A549 (cell line): ENCODE results near the gene PHPT1. TPM values are rescaled to one million over a fixed set of nuclear protein-coding genes. Genes with fewer than 3 reads are reported as not detected.
A peak's percentile ranks its signal among the peaks of the same experiment; 100 is the strongest.

Experiments
- ATAC-seq, 2 experiments: fragments of 200-7000 bp in 1 of 2; fragments of >200 bp in 1 of 2; cut with Nextera tagmentation in 1 of 2; cut with Tn5 transposase in 1 of 2; 3 replicates each; pipeline versions ENCODE4 v1.8.0 to v1.9.1; 2018 to 2020; ENCODE audit warnings: mild to moderate bottlenecking in 1 of 2, moderate library complexity in 1 of 2
- CTCF ChIA-PET: fragments of 300-600 bp; sonication (Branson Sonifier 250); formaldehyde crosslinking; extraction: SDS; loops from one replicate; lab custom pipeline; 2021; ENCODE audit warnings: antibody characterized with exemption, inconsistent platforms; lab: Yijun Ruan, JAX
- POLR2A ChIA-PET: fragments of 350-600 bp; formaldehyde crosslinking; extraction: SDS; loops from one replicate; lab custom pipeline; 2021; ENCODE audit warnings: antibody characterized with exemption, inconsistent platforms; lab: Yijun Ruan, JAX
- DNase-seq, 2 experiments: peaks; one replicate each; pipeline versions ENCODE4 v3.0.0 to v3.0.0-alpha.2; 2011 to 2016; ENCODE audit warnings: low read depth in 1 of 2, low spot score in 1 of 2
- FAIRE-seq: peaks from 2 replicates; lab custom pipeline; 2011; peaks lifted over from hg19 to GRCh38; lab: Jason Lieb, UNC
- H3K27ac ChIP-seq, 2 experiments: fragments of >200 bp; sonication (Bioruptor Twin); formaldehyde crosslinking; 3 replicates each; pipeline ENCODE4 v1.5.1; 2016 to 2017
- H3K4me1 ChIP-seq: fragments of >200 bp; sonication (Bioruptor Twin); formaldehyde crosslinking; 3 replicates; pipeline ENCODE4 v1.6.1; 2016
- H3K4me2 ChIP-seq: fragments of >200 bp; sonication (Bioruptor Twin); formaldehyde crosslinking; 3 replicates; pipeline ENCODE4 v1.6.1; 2016
- H3K4me3 ChIP-seq: fragments of >200 bp; sonication (Bioruptor Twin); formaldehyde crosslinking; 3 replicates; pipeline ENCODE4 v1.5.1; 2016
- H3K9me3 ChIP-seq: fragments of >200 bp; sonication (Bioruptor Twin); formaldehyde crosslinking; 3 replicates; pipeline ENCODE4 v1.6.1; 2016
- CEBPB ChIP-seq, 2 experiments: fragments of >200 bp in 1 of 2; sonication (Bioruptor Twin) in 1 of 2; formaldehyde crosslinking in 1 of 2; IDR thresholded peaks; 2 replicates each; pipeline ENCODE4 v1.6.1; 2012 to 2016
- EP300 ChIP-seq, 2 experiments: fragments of >200 bp; sonication (Bioruptor Twin); formaldehyde crosslinking; IDR thresholded peaks; 2 replicates in 1 of 2; 3 replicates in 1 of 2; pipeline ENCODE4 v1.6.1; 2016 to 2017
- FOSB ChIP-seq: fragments of 250-450 bp; sonication (Bioruptor Pico); IDR thresholded peaks from 2 replicates; pipeline ENCODE4 v1.5.0; 2020; ENCODE audit warnings: mild to moderate bottlenecking, moderate library complexity
- FOSL2 ChIP-seq, 2 experiments: fragments of 450-650 bp in 1 of 2; fragments of >200 bp in 1 of 2; sonication (Bioruptor Twin) in 1 of 2; formaldehyde crosslinking; IDR thresholded peaks; 2 replicates each; pipeline versions ENCODE4 v1.5.0 to v1.6.1; 2016 to 2020; ENCODE audit warnings: mild to moderate bottlenecking in 1 of 2, moderate library complexity in 1 of 2
- HEYL ChIP-seq: fragments of 250-450 bp; sonication (Bioruptor Pico); IDR thresholded peaks from 2 replicates; pipeline ENCODE4 v1.8.0; 2021; ENCODE audit warnings: mild to moderate bottlenecking, moderate library complexity
- HOXB5 ChIP-seq: fragments of 250-450 bp; sonication (Bioruptor Pico); IDR thresholded peaks from 2 replicates; pipeline ENCODE4 v1.5.0; 2020; ENCODE audit warnings: mild to moderate bottlenecking, moderate library complexity
- KDM1A ChIP-seq: fragments of 200-600 bp; sonication (generic); IDR thresholded peaks from 2 replicates; pipeline ENCODE4 v1.6.1; 2016; ENCODE audit warnings: low read depth, mild to moderate bottlenecking
- KDM5A ChIP-seq: fragments of 200-600 bp; sonication (generic); IDR thresholded peaks from 2 replicates; pipeline ENCODE4 v1.6.1; 2016; ENCODE audit warnings: antibody characterized with exemption, mild to moderate bottlenecking
- MAFK ChIP-seq: fragments of 450-650 bp; IDR thresholded peaks from 2 replicates; pipeline ENCODE4 v1.6.1; 2014; ENCODE audit not compliant: partially characterized antibody
- PBX3 ChIP-seq: IDR thresholded peaks from 2 replicates; pipeline ENCODE4 v1.6.1; 2012
- POLR2AphosphoS2 ChIP-seq: conservative IDR thresholded peaks from 2 replicates; pipeline ENCODE4 v1.6.1; 2012; ENCODE audit warnings: low read length, improper control_type of control experiment, inconsistent platforms
- RCOR1 ChIP-seq: fragments of 150-350 bp; IDR thresholded peaks from 2 replicates; pipeline ENCODE4 v1.6.1; 2014; ENCODE audit warnings: antibody characterized with exemption, low read length, low read depth
- RNF2 ChIP-seq: fragments of 200-600 bp; sonication (generic); IDR thresholded peaks from 2 replicates; pipeline ENCODE4 v1.6.1; 2016; ENCODE audit warnings: low read depth, mild to moderate bottlenecking, antibody characterized with exemption, moderate library complexity, borderline replicate concordance
- TFCP2L1 ChIP-seq: fragments of 250-450 bp; sonication (Bioruptor Pico); IDR thresholded peaks from 2 replicates; pipeline ENCODE4 v1.5.0; 2021; ENCODE audit warnings: mild to moderate bottlenecking
- USF2 ChIP-seq: fragments of 450-650 bp; IDR thresholded peaks from 2 replicates; pipeline ENCODE4 v1.6.1; 2014; ENCODE audit warnings: antibody characterized with exemption
- ZC3H11A ChIP-seq: fragments of 450-650 bp; IDR thresholded peaks from 2 replicates; pipeline ENCODE4 v1.6.1; 2014; ENCODE audit warnings: antibody characterized with exemption, mild to moderate bottlenecking
- WGBS: methylation state at CpG from one replicate; pipeline ENCODE4 v1.1.6; 2017; ENCODE audit errors: missing lambda C conversion rate; 5-methylcytosine and 5-hydroxymethylcytosine counted together
- polyA plus RNA-seq, 4 experiments: library from polyadenylated mRNA; depleted of rRNA in 3 of 4; stranded (reverse); fragments of >200 nt; fragmentation: RNase III in 1 of 4; extraction: RNeasy Plus Mini Kit Qiagen cat#74134 plus additional on column Dnase treatment in 1 of 4; gene quantifications; 2 replicates in 3 of 4; 3 replicates in 1 of 4; pipeline ENCODE4 v1.2.3, GENCODE V29; 2011 to 2017
- TF ChIP-seq, protein P1 (sequence below): fragments of >200 bp; sonication (Bioruptor Twin); formaldehyde crosslinking; IDR thresholded peaks from 3 replicates; pipeline ENCODE4 v1.6.1; 2016
- TF ChIP-seq, protein P2 (sequence below): fragments of >200 bp; sonication (Bioruptor Twin); formaldehyde crosslinking; IDR thresholded peaks from 2 replicates; pipeline ENCODE4 v1.6.1; 2016
- TF ChIP-seq, protein P3 (sequence below): fragments of 250-450 bp; sonication (Bioruptor Pico); IDR thresholded peaks from 2 replicates; pipeline ENCODE4 v1.5.0; 2020; ENCODE audit warnings: low read depth, mild to moderate bottlenecking, moderate library complexity
- TF ChIP-seq, protein P4 (sequence below): fragments of 200-600 bp; sonication (generic); IDR thresholded peaks from 2 replicates; pipeline ENCODE4 v1.6.1; 2016; ENCODE audit warnings: antibody characterized with exemption, mild to moderate bottlenecking, moderate library complexity

Gene PHPT1
- polyA plus RNA-seq, 2 of the 4 experiments (the other 2 are of a cell fraction) = 123 to 234 TPM

DNA sequence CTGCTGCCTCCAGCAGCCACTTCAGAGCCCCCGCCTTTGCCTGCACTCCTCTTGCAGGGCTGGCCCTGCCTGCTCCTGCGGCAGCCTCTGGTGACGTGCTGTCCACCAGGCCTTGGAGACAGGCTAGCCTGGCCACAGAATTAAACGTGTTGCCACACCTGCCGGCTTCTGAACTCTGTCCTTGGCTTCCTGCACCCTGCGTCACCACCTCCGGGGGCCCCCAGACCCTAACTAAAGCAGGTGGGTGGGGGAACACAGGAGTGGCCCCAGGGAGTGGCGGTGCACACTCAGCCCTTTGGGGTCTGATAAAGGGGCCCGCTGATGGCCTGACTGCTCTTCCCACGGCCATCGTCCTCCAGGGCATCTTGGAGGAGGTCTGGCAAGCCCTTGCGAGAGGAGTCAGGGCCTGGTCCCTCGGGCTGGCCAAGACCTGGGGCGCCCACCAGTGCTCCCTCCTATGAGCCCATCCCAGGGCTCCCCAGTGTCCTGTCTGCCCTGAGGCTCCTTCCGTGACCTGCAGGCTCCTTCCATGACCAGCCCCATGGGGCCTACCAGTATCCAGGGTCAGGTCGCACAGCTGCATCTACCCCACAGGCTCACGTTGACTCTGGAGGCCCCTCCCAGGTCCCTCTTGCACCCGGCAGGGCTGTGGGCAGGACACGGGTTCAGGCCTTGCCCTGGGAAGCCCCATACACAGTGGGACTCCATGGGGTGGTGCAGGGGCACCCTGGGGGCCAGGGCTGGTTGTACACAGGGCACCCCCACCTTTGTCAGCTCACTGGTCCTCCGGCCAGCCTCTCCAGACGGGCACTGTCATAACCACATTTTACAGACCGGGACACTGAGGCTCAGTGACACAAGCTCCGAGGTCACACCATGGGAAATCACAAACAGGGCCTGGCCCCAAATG is 1.9 kb downstream of the PHPT1 start (continued):
- TF ChIP-seq EP300 (IDR thresholded peaks at IDR 0.05) = no peak
- no peak; the same call in 1 of the 2 replicates for TF ChIP-seq POLR2AphosphoS2
- TF ChIP-seq HEYL (CRISPR knock-in tag) = no peak
- TF ChIP-seq ZC3H11A = no peak

DNA sequence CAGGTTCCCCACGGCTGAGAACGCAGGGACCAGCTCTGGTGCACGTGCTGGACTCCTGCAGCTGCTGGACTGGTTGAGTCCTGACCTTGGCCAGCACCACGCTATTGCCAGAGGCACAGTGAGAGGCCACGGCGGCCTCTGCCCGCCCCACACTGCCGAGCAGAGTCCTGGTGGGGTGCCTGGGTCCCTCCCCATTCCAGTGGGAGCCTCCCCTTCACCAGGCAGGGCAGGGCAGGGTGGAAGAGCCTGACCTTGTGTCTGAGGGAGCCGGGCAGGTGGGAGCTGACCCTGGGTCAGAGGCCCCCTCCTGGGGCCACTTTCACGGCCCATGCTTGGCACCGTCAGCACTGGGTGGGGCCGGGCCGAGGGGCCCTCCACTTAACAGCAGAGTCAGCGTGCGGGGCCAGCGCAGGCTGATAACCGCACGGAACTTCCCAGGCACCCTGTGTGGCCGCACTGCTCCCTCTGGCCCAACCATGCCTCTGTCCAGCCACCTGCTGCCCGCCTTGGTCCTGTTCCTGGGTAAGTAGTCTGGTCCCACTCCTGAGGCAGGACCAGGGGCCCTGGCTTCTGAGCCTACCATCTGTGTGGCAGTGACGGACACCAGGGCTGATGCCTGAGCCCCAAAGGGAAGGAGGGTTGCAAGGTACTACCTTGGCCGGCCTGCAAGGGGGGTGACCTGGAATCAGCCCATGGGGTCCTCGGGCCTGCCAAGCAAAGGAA is 2.9 kb downstream of the PHPT1 start, which contains the start of gene MAMDC4:
TSS of gene MAMDC4 (plus strand) at position 406 of the 723 bp plus-strand sequence. CDS start at position 477, 71 bp downstream.
- Histone ChIP-seq H3K9me3 (no peaks in the 10 kb centered on the region), H3K4me1 (peaks cover 48% of the 10 kb centered on the region), H3K27ac (peak within 1 kb of the TSS in 1 of 2 experiments; percentile 97; a peak in 3 of 6 replicates), H3K4me2 (peak within 1 kb of the TSS; percentile 86; the same call in 1 of the 3 replicates), H3K4me3 (no peak within 1 kb of the TSS)
- CTCF ChIA-PET = interaction anchor here (0.7 to 1.7 kb wide), 4 partner anchors 9 to 375 kb away, joined by 3 to 6 read pairs (median 4); partner anchors contain the start of genes AJM1, C8G and RNF224
- 84% methylated on average over 21 of the region's 23 CpGs for WGBS
- POLR2A ChIA-PET = interaction anchor here (0.9 to 1.3 kb wide), 2 partner anchors 30 to 61 kb away, joined by 3 read pairs; partner anchors contain the start of gene TMEM141
- DNase-seq (no peak), FAIRE-seq (no peak), ATAC-seq (no peak)
- TF ChIP-seq FOSL2 (IDR thresholded peaks at IDR 0.05) (no peak), FOSL2 (CRISPR knock-in tag; IDR thresholded peaks at IDR 0.05) (no peak), PBX3 (0 out of 2 replicates have a peak, but pooled peaks have one; percentile 20), USF2 (no peak)
- TF ChIP-seq, protein P1, sequence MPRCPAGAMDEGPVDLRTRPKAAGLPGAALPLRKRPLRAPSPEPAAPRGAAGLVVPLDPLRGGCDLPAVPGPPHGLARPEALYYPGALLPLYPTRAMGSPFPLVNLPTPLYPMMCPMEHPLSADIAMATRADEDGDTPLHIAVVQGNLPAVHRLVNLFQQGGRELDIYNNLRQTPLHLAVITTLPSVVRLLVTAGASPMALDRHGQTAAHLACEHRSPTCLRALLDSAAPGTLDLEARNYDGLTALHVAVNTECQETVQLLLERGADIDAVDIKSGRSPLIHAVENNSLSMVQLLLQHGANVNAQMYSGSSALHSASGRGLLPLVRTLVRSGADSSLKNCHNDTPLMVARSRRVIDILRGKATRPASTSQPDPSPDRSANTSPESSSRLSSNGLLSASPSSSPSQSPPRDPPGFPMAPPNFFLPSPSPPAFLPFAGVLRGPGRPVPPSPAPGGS = 0 out of 3 replicates have a peak, but pooled peaks have one; percentile 18

DNA sequence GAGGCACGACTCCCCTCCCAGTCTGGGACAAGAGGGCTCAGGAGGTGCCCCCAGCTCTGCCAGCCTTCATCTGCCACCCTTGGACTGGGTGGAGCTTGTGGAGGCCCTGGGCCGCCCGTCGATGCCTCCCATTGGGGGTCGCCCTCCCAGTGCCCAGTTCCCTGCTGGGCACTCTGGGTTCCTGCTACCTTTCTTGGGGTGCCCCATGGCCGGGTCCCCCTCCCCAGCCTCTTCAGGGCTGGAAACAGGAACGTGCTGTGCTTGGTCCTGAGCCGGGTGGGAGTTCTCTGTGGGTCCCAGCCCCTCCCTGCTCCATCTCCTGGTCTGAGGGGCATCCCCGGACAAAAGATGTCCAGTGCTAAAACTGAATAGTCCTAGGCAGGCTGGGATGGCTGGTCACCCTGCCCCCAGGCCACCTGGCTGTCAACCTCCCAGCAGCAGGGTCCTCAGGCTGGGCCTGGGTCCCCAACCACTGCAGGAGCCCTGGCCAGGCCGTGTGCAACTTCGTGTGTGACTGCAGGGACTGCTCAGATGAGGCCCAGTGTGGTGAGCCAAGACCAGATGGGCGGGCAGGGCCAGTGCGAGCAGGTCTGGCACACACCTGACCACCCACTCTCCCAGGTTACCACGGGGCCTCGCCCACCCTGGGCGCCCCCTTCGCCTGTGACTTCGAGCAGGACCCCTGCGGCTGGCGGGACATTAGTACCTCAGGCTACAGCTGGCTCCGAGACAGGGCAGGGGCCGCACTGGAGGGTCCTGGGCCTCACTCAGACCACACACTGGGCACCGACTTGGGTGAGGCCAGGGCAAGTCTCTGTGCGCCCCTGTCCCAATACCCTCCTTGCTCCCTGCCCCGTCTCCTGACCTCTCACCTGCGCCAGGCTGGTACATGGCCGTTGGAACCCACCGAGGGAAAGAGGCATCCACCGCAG is 3.7 kb downstream of the PHPT1 start:
- ATAC-seq = no peak
- H3K9me3 ChIP-seq = no peaks in the 10 kb centered on the region
- peaks cover 56% of the 10 kb centered on the region for H3K4me1 ChIP-seq
- WGBS = 89% methylated on average over 25 of the region's 29 CpGs
- no peak for DNase-seq
- H3K4me2 ChIP-seq = no peak overlapping the region
- H3K27ac ChIP-seq = peak overlapping the region in 1 of 2 experiments; percentile 97; a peak in 1 of 6 replicates
- ChIA-PET POLR2A (no interaction called here), CTCF (interaction anchor here (0.7 to 2.3 kb wide), 6 partner anchors 8 to 95 kb away, joined by 3 to 8 read pairs (median 6); partner anchors contain the start of gene AJM1)
- no peak for FAIRE-seq
- H3K4me3 ChIP-seq = no peak overlapping the region
- no peak for TF ChIP-seq ZC3H11A
- TF ChIP-seq RCOR1 = no peak
- no peak for TF ChIP-seq CEBPB (IDR thresholded peaks at IDR 0.05)
- TF ChIP-seq, protein P2, sequence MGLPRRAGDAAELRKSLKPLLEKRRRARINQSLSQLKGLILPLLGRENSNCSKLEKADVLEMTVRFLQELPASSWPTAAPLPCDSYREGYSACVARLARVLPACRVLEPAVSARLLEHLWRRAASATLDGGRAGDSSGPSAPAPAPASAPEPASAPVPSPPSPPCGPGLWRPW = no peak
- TF ChIP-seq MAFK = no peak
- no peak for TF ChIP-seq RNF2
- TF ChIP-seq FOSL2 (IDR thresholded peaks at IDR 0.05) = no peak
- no peak for TF ChIP-seq FOSL2 (CRISPR knock-in tag; IDR thresholded peaks at IDR 0.05)
- TF ChIP-seq, protein P3, sequence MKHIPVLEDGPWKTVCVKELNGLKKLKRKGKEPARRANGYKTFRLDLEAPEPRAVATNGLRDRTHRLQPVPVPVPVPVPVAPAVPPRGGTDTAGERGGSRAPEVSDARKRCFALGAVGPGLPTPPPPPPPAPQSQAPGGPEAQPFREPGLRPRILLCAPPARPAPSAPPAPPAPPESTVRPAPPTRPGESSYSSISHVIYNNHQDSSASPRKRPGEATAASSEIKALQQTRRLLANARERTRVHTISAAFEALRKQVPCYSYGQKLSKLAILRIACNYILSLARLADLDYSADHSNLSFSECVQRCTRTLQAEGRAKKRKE (CRISPR knock-in tag) = no peak
- TF ChIP-seq KDM1A = no peak
- TF ChIP-seq HOXB5 (CRISPR knock-in tag) = no peak
- TF ChIP-seq TFCP2L1 (CRISPR knock-in tag) = no peak
- TF ChIP-seq, protein P4, sequence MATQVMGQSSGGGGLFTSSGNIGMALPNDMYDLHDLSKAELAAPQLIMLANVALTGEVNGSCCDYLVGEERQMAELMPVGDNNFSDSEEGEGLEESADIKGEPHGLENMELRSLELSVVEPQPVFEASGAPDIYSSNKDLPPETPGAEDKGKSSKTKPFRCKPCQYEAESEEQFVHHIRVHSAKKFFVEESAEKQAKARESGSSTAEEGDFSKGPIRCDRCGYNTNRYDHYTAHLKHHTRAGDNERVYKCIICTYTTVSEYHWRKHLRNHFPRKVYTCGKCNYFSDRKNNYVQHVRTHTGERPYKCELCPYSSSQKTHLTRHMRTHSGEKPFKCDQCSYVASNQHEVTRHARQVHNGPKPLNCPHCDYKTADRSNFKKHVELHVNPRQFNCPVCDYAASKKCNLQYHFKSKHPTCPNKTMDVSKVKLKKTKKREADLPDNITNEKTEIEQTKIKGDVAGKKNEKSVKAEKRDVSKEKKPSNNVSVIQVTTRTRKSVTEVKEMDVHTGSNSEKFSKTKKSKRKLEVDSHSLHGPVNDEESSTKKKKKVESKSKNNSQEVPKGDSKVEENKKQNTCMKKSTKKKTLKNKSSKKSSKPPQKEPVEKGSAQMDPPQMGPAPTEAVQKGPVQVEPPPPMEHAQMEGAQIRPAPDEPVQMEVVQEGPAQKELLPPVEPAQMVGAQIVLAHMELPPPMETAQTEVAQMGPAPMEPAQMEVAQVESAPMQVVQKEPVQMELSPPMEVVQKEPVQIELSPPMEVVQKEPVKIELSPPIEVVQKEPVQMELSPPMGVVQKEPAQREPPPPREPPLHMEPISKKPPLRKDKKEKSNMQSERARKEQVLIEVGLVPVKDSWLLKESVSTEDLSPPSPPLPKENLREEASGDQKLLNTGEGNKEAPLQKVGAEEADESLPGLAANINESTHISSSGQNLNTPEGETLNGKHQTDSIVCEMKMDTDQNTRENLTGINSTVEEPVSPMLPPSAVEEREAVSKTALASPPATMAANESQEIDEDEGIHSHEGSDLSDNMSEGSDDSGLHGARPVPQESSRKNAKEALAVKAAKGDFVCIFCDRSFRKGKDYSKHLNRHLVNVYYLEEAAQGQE = no peak
- no peak for TF ChIP-seq FOSB (CRISPR knock-in tag)
- TF ChIP-seq KDM5A = no peak
- no peak for TF ChIP-seq EP300 (IDR thresholded peaks at IDR 0.05)
